Kidney epithelial cell (primary cell): ENCODE measurements around the gene THOC1. TPM values are rescaled to one million over a fixed set of nuclear protein-coding genes. Genes with fewer than 3 reads are reported as not detected.

ENCODE experiments used
- DNase-seq: peaks from one replicate; pipeline ENCODE4 v3.0.0-alpha.2; 2010; ENCODE audit warnings: low read depth
- H3K27me3 ChIP-seq: 2 replicates; pipeline ENCODE4 v1.6.0; 2011; ENCODE audit warnings: low read length; ENCODE audit not compliant: control insufficient read depth, insufficient read depth
- H3K36me3 ChIP-seq: 2 replicates; pipeline ENCODE4 v1.5.1; 2011; ENCODE audit warnings: low read length; ENCODE audit not compliant: control insufficient read depth, insufficient read depth
- H3K4me3 ChIP-seq: 2 replicates; pipeline ENCODE4 v1.5.1; 2011; ENCODE audit warnings: low read depth, mild to moderate bottlenecking, control low read depth, low read length
- CTCF ChIP-seq: IDR thresholded peaks from 2 replicates; pipeline ENCODE4 v1.5.1; 2011; ENCODE audit warnings: mild to moderate bottlenecking, moderate library complexity, low read length, control low read depth, inconsistent platforms; ENCODE audit not compliant: insufficient read depth, poor library complexity, severe bottlenecking
- total RNA-seq: library from RNA; depleted of rRNA; stranded (reverse); fragments of >200 nt; gene quantifications from 2 replicates; pipeline ENCODE4 v1.2.3, GENCODE V29; 2015

The THOC1 gene
- total RNA-seq, 1 donor from 2014 or later, result 28.7 TPM

GRCh38 chr18:272650-273049, 4.8 kb upstream of the THOC1 start:
- no peak overlapping the region for H3K4me3 ChIP-seq
- no peaks in the 10 kb centered on the region for H3K36me3 ChIP-seq
- no peak for TF ChIP-seq CTCF
- DNase-seq, result no peak
- no peaks in the 10 kb centered on the region for H3K27me3 ChIP-seq

GRCh38 chr18:269480-270095, 1.7 kb upstream of the THOC1 start:
- DNase-seq, result no peak
- TF ChIP-seq CTCF, result no peak
- no peak overlapping the region for H3K4me3 ChIP-seq
- no peaks in the 10 kb centered on the region for H3K36me3 ChIP-seq
- no peaks in the 10 kb centered on the region for H3K27me3 ChIP-seq

GRCh38 chr18:267380-267687, 513 bp downstream of the THOC1 start:
- Histone ChIP-seq H3K4me3 (peak overlapping the region; percentile 81), H3K36me3 (no peaks in the 10 kb centered on the region), H3K27me3 (no peaks in the 10 kb centered on the region)
- no peak for DNase-seq
- no peak for TF ChIP-seq CTCF

GRCh38 chr18:261398-262073, 6.3 kb downstream of the THOC1 start:
- no peaks in the 10 kb centered on the region for H3K36me3 ChIP-seq
- TF ChIP-seq CTCF, result no peak
- no peak overlapping the region for H3K4me3 ChIP-seq
- no peaks in the 10 kb centered on the region for H3K27me3 ChIP-seq
- no peak for DNase-seq

GRCh38 chr18:260547-260946, 7.3 kb downstream of the THOC1 start:
- H3K36me3 ChIP-seq, result no peaks in the 10 kb centered on the region
- no peaks in the 10 kb centered on the region for H3K27me3 ChIP-seq
- no peak overlapping the region for H3K4me3 ChIP-seq
- no peak for TF ChIP-seq CTCF
- DNase-seq, result no peak

GRCh38 chr18:255171-255570, 12.7 kb downstream of the THOC1 start:
- no peak for TF ChIP-seq CTCF
- DNase-seq, result no peak
- Histone ChIP-seq H3K27me3 (no peaks in the 10 kb centered on the region), H3K36me3 (no peaks in the 10 kb centered on the region), H3K4me3 (no peak overlapping the region)
